HepG2 (cell line): Measurements from ENCODE around the gene PCDH12. TPM values are rescaled to one million over a fixed set of nuclear protein-coding genes. Genes with fewer than 3 reads are reported as not detected.

Experiments used
- FIP1L1 ChIP-seq: fragments of 200-400 bp; formaldehyde crosslinking; IDR thresholded peaks from 2 replicates; pipeline ENCODE4 v1.6.1; 2018; ENCODE audit warnings: low read depth, mild to moderate bottlenecking, low read length, moderate library complexity, borderline replicate concordance; ENCODE audit not compliant: insufficient read depth
- GABPB1 ChIP-seq: IDR thresholded peaks from 2 replicates; pipeline ENCODE4 v1.6.1; 2016; ENCODE audit warnings: mild to moderate bottlenecking, missing genetic modification reagents, moderate library complexity, missing compliant biosample characterization
- GFI1 ChIP-seq: sonication (generic); formaldehyde crosslinking; IDR thresholded peaks from 2 replicates; pipeline ENCODE4 v1.5.0; 2020; ENCODE audit warnings: missing genetic modification reagents, mild to moderate bottlenecking, borderline replicate concordance
- IRX3 ChIP-seq: sonication (generic); formaldehyde crosslinking; IDR thresholded peaks from 2 replicates; pipeline ENCODE4 v1.8.1; 2023; ENCODE audit warnings: mild to moderate bottlenecking, low read depth, missing genetic modification reagents, borderline replicate concordance
- MLXIP ChIP-seq: sonication (generic); formaldehyde crosslinking; IDR thresholded peaks from 2 replicates; pipeline ENCODE4 v1.9.0; 2021; ENCODE audit warnings: missing genetic modification reagents, borderline replicate concordance
- MYNN ChIP-seq: sonication (generic); formaldehyde crosslinking; IDR thresholded peaks from 2 replicates; pipeline ENCODE4 v1.4.0; 2020; ENCODE audit warnings: mild to moderate bottlenecking, low read depth, missing genetic modification reagents
- ONECUT2 ChIP-seq: sonication (generic); formaldehyde crosslinking; IDR thresholded peaks from 2 replicates; pipeline ENCODE4 v1.4.0; 2020; ENCODE audit warnings: missing genetic modification reagents
- PAWR ChIP-seq: sonication (generic); formaldehyde crosslinking; IDR thresholded peaks from 2 replicates; pipeline ENCODE4 v1.4.0; 2020; ENCODE audit warnings: missing genetic modification reagents, mild to moderate bottlenecking, borderline replicate concordance
- PREB ChIP-seq: sonication (generic); formaldehyde crosslinking; IDR thresholded peaks from 2 replicates; pipeline ENCODE4 v1.4.0; 2020; ENCODE audit warnings: missing genetic modification reagents
- RBM22 ChIP-seq: fragments of 200-400 bp; formaldehyde crosslinking; optimal IDR thresholded peaks from 2 replicates; pipeline ENCODE3; 2017; ENCODE audit warnings: mild to moderate bottlenecking, low read length, moderate library complexity
- RFXANK ChIP-seq: IDR thresholded peaks from 2 replicates; pipeline ENCODE4 v1.6.1; 2016
- SMAD3 ChIP-seq: sonication (generic); formaldehyde crosslinking; IDR thresholded peaks from 2 replicates; pipeline ENCODE4 v1.4.0; 2020; ENCODE audit warnings: missing genetic modification reagents
- TGIF2 ChIP-seq: IDR thresholded peaks from 2 replicates; pipeline ENCODE4 v1.6.1; 2016; ENCODE audit warnings: control low read depth, missing compliant biosample characterization
- TP53 ChIP-seq: sonication (generic); formaldehyde crosslinking; conservative IDR thresholded peaks from 2 replicates; pipeline ENCODE4 v1.4.0; 2020; ENCODE audit warnings: missing genetic modification reagents
- ZNF30 ChIP-seq: sonication (generic); formaldehyde crosslinking; IDR thresholded peaks from 2 replicates; pipeline ENCODE4 v1.5.0; 2020; ENCODE audit warnings: mild to moderate bottlenecking, missing genetic modification reagents
- ZNF354B ChIP-seq: sonication (generic); formaldehyde crosslinking; IDR thresholded peaks from 2 replicates; pipeline ENCODE4 v1.8.0; 2022; ENCODE audit warnings: mild to moderate bottlenecking, missing genetic modification reagents
- ZNF431 ChIP-seq: sonication (generic); formaldehyde crosslinking; IDR thresholded peaks from 2 replicates; pipeline ENCODE4 v1.9.0; 2022; ENCODE audit warnings: missing genetic modification reagents, low read depth, mild to moderate bottlenecking, borderline replicate concordance
- ZNF607 ChIP-seq: sonication (generic); formaldehyde crosslinking; IDR thresholded peaks from 2 replicates; pipeline ENCODE4 v1.5.1; 2020; ENCODE audit warnings: missing genetic modification reagents, mild to moderate bottlenecking, borderline replicate concordance
- ZNF619 ChIP-seq: sonication (generic); formaldehyde crosslinking; IDR thresholded peaks from 2 replicates; pipeline ENCODE4 v1.4.0; 2020; ENCODE audit warnings: mild to moderate bottlenecking, missing genetic modification reagents
- ZNF749 ChIP-seq: sonication (generic); formaldehyde crosslinking; IDR thresholded peaks from 2 replicates; pipeline ENCODE4 v1.8.0; 2022; ENCODE audit warnings: mild to moderate bottlenecking, missing genetic modification reagents, moderate library complexity, borderline replicate concordance
- polyA plus RNA-seq, 8 experiments: library from polyadenylated mRNA; depleted of rRNA in 3 of 8; stranded (reverse) in 7 of 8; unstranded in 1 of 8; fragments of >200 nt; fragmentation: Illumina TruSeq in 4 of 8; extraction: Trizol in 4 of 8; gene quantifications; 2 replicates each; pipeline versions ENCODE4 v1.2.1 to v1.2.3, GENCODE V29; 2011 to 2016; ENCODE audit warnings: low read depth in 4 of 8, missing spikeins in 1 of 8, mixed read lengths in 1 of 8; ENCODE audit not compliant: insufficient read depth in 1 of 8
- total RNA-seq, 5 experiments: library from RNA; depleted of rRNA; stranded (reverse); fragments of >200 nt; fragmentation: Illumina TruSeq; extraction: Trizol; gene quantifications; 2 replicates each; pipeline ENCODE4 v1.2.3, GENCODE V29; 2016; ENCODE audit warnings: low read depth in 1 of 5
- TF ChIP-seq, protein P1 (sequence below), 2 experiments: sonication (generic) in 1 of 2; formaldehyde crosslinking in 1 of 2; IDR thresholded peaks; 2 replicates each; pipeline versions ENCODE4 v1.5.1 to v1.6.1; 2011 to 2020; ENCODE audit warnings: borderline replicate concordance in 1 of 2, low read depth in 1 of 2, low read length in 1 of 2, mild to moderate bottlenecking in 1 of 2, missing genetic modification reagents in 1 of 2, moderate library complexity in 1 of 2
- TF ChIP-seq, protein P2 (sequence below): sonication (generic); formaldehyde crosslinking; IDR thresholded peaks from 2 replicates; pipeline ENCODE4 v1.8.0; 2022; ENCODE audit warnings: mild to moderate bottlenecking, missing genetic modification reagents

Gene PCDH12
- total and polyA plus RNA-seq, 2 of the 13 experiments (the other 11 are each of a cell fraction or from before 2014, with no cell fraction given), result not detected

- TF ChIP-seq MLXIP (CRISPR knock-in tag), result 0 out of 2 replicates have a peak, but pooled peaks have one; percentile 46
- no peak for TF ChIP-seq RFXANK (CRISPR knock-in tag)
- TF ChIP-seq TP53 (CRISPR knock-in tag), result no peak
- TF ChIP-seq, protein P1, sequence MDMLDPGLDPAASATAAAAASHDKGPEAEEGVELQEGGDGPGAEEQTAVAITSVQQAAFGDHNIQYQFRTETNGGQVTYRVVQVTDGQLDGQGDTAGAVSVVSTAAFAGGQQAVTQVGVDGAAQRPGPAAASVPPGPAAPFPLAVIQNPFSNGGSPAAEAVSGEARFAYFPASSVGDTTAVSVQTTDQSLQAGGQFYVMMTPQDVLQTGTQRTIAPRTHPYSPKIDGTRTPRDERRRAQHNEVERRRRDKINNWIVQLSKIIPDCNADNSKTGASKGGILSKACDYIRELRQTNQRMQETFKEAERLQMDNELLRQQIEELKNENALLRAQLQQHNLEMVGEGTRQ (IDR thresholded peaks at IDR 0.05; ENCODE audit: low read depth, low read length), result peak; percentile 36; the same call in 1 of the 2 replicates
- TF ChIP-seq, protein P1 (CRISPR knock-in tag; IDR thresholded peaks at IDR 0.05; ENCODE audit: borderline replicate concordance), result peak; percentile 70
- TF ChIP-seq RBM22, result no peak
- TF ChIP-seq GABPB1 (CRISPR knock-in tag), result peak; percentile 67; the same call in 1 of the 2 replicates
- TF ChIP-seq ONECUT2 (CRISPR knock-in tag), result no peak
- TF ChIP-seq ZNF30 (CRISPR knock-in tag), result 0 out of 2 replicates have a peak, but pooled peaks have one; percentile 39
- TF ChIP-seq TGIF2 (CRISPR knock-in tag), result no peak
- no peak for TF ChIP-seq ZNF749 (CRISPR knock-in tag)
- TF ChIP-seq ZNF354B (CRISPR knock-in tag), result no peak
- TF ChIP-seq ZNF607, result 0 out of 2 replicates have a peak, but pooled peaks have one; percentile 52
- TF ChIP-seq GFI1 (CRISPR knock-in tag), result no peak
- no peak for TF ChIP-seq PAWR
- TF ChIP-seq ZNF619 (CRISPR knock-in tag), result no peak
- TF ChIP-seq PREB (CRISPR knock-in tag), result 0 out of 2 replicates have a peak, but pooled peaks have one; percentile 14
- TF ChIP-seq FIP1L1, result no peak
- TF ChIP-seq MYNN (CRISPR knock-in tag), result no peak
- 0 out of 2 replicates have a peak, but pooled peaks have one; percentile 37 for TF ChIP-seq IRX3 (CRISPR knock-in tag)
- TF ChIP-seq SMAD3 (CRISPR knock-in tag), result no peak
- no peak for TF ChIP-seq ZNF431 (CRISPR knock-in tag)
- TF ChIP-seq, protein P2, sequence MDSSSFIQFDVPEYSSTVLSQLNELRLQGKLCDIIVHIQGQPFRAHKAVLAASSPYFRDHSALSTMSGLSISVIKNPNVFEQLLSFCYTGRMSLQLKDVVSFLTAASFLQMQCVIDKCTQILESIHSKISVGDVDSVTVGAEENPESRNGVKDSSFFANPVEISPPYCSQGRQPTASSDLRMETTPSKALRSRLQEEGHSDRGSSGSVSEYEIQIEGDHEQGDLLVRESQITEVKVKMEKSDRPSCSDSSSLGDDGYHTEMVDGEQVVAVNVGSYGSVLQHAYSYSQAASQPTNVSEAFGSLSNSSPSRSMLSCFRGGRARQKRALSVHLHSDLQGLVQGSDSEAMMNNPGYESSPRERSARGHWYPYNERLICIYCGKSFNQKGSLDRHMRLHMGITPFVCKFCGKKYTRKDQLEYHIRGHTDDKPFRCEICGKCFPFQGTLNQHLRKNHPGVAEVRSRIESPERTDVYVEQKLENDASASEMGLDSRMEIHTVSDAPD (CRISPR knock-in tag), result no peak
Measured at GRCh38 chr5:141914199-141914743, 43.7 kb downstream of the PCDH12 start (continued).
